Measurements from ENCODE around the gene VCAM1. TPM values are rescaled to one million over a fixed set of nuclear protein-coding genes. Genes with fewer than 3 reads are reported as not detected.
"Not testable (repeated sequence)": the region's sequence is repeated elsewhere in the genome, so short reads cannot be mapped to it uniquely, and the experiment has no call there.

VCAM1 gene
- total RNA-seq, 3 donors from 2014 or later (not counting 1 experiment from before 2014, with no cell fraction given), result 0.12 to 0.15 TPM; not detected in 1

DNA sequence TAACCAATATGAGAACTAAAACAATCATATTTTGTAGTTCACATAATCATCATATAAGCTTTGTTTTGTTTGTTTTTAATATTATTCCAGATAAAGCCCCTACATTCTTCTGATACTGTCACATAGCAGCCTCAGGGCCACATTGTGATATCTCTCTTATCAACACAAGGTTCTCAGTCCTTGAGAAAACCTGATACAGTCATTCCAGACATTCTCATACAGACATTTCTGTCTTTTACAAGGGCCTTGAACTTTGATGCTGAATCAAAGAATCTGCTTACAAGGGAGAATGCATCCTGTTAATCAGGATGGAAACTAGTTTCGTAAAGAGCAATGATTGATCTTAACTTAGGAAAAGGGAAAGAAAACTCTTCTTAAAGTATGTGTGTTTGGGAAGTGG lies 12.7 kb upstream of the VCAM1 start:
- intact Hi-C loops (cut with micrococcal nuclease), result no loop called here
- peaks cover 11 to 58% of the 10 kb centered on the region in 2 donors for H3K27me3 Mint-ChIP-seq (ENCODE audit: low read depth in 2 of 2)

GRCh38 chr1:100708476-100709062 lies 11.0 kb upstream of the VCAM1 start:
- H3K4me1 Mint-ChIP-seq, result peaks cover 28 to 30% of the 10 kb centered on the region in 2 donors
- WGBS (ENCODE audit: insufficient coverage), result 30% methylated on average over 2 of the region's 2 CpGs
- H3K27me3 ChIP-seq (ENCODE audit: control insufficient read depth, insufficient read depth, low read length), result peaks cover 2% of the 10 kb centered on the region
- no peak overlapping the region for H3K27ac Mint-ChIP-seq
- no peaks in the 10 kb centered on the region for H3K36me3 Mint-ChIP-seq
- peaks cover 7 to 53% of the 10 kb centered on the region in 2 donors for H3K27me3 Mint-ChIP-seq (ENCODE audit: low read depth in 2 of 2)
- no peak overlapping the region for H3K4me3 ChIP-seq (ENCODE audit: low read length)
- DNase-seq (no peak), ATAC-seq (no peak)
- H3K36me3 ChIP-seq (ENCODE audit: control insufficient read depth, insufficient read depth, low read length), result no peaks in the 10 kb centered on the region
- no peak overlapping the region for H3K4me3 Mint-ChIP-seq
- H3K9me3 Mint-ChIP-seq, result no peaks in the 10 kb centered on the region
- no peak for TF ChIP-seq CTCF (IDR thresholded peaks at IDR 0.05)
- intact Hi-C loops (cut with micrococcal nuclease), result no loop called here
- no peaks in the 10 kb centered on the region for H3K9me3 ChIP-seq (ENCODE audit: control insufficient read depth, insufficient read depth, low read length)
- H3K27ac ChIP-seq (ENCODE audit: low read length), result no peak overlapping the region
- peaks cover 18% of the 10 kb centered on the region for H3K4me1 ChIP-seq (ENCODE audit: control insufficient read depth, insufficient read depth, low read length)

More for the DNA sequence above, 12.7 kb upstream of the VCAM1 start:
- peaks cover 2% of the 10 kb centered on the region for H3K27me3 ChIP-seq (ENCODE audit: control insufficient read depth, insufficient read depth, low read length)
- H3K4me3 Mint-ChIP-seq, result no peak overlapping the region
- H3K27ac Mint-ChIP-seq, result no peak overlapping the region
- TF ChIP-seq CTCF (IDR thresholded peaks at IDR 0.05), result no peak
- ATAC-seq (no peak), DNase-seq (no peak)
- no peaks in the 10 kb centered on the region for H3K36me3 Mint-ChIP-seq
- no peaks in the 10 kb centered on the region for H3K36me3 ChIP-seq (ENCODE audit: control insufficient read depth, insufficient read depth, low read length)
- no peak overlapping the region for H3K4me3 ChIP-seq (ENCODE audit: low read length)
- H3K4me1 Mint-ChIP-seq, result peaks cover 11 to 12% of the 10 kb centered on the region in 2 donors
- 100% methylated on average over 1 of the region's 1 CpG for WGBS (ENCODE audit: insufficient coverage)
- no peaks in the 10 kb centered on the region for H3K9me3 ChIP-seq (ENCODE audit: control insufficient read depth, insufficient read depth, low read length)
- H3K9me3 Mint-ChIP-seq, result no peaks in the 10 kb centered on the region
- H3K27ac ChIP-seq (ENCODE audit: low read length), result no peak overlapping the region
- H3K4me1 ChIP-seq (ENCODE audit: control insufficient read depth, insufficient read depth, low read length), result peaks cover 4% of the 10 kb centered on the region

DNA sequence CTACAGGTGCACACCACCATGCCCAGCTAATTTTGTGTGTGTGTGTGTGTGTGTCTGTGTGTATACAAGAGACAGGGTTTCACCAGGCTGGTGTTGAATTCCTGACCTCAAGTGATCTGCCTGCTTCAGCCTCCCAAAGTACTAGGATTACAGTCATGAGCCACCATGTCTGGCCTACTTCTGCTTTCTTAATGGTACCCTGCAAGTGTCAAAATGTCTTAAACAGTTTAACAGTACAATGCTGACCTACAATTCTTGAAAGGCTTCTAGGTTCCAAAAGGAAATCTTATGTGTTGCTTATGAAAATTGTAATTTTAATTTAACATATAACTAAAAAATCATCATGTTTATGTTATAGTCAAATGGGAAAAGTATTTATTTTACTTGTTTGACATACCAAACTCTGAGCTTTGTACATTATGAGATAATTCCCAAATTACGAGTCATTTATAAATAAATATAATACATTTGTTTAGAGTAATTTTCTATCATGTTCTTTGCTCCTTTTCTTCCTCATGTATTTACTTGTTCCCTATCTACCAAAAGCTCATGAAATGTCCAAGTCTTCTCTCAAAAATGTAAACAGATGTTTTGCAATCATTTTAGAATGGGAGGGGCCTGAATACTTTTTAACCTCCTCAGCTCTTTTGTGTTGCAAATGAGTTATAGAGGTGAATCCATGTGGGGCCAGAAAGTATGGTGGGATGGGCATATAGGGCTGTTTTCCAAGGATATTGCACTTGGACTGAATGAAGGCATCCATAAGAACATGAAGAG lies 8.4 kb upstream of the VCAM1 start:
- no CpG with 5 or more reads among the region's 1 CpG for WGBS (ENCODE audit: insufficient coverage)
- Mint-ChIP-seq H3K27ac (peak overlapping the region in 1 of 2 donors; percentile 96), H3K9me3 (no peaks in the 10 kb centered on the region), H3K27me3 (ENCODE audit: low read depth in 2 of 2) (peaks cover 3 to 35% of the 10 kb centered on the region in 2 donors), H3K4me3 (no peak overlapping the region), H3K4me1 (peaks cover 46 to 49% of the 10 kb centered on the region in 2 donors), H3K36me3 (no peaks in the 10 kb centered on the region)
- no peak for TF ChIP-seq CTCF (IDR thresholded peaks at IDR 0.05)
- ATAC-seq (no peak), DNase-seq (no peak)
- H3K27me3 ChIP-seq (ENCODE audit: control insufficient read depth, insufficient read depth, low read length), result peaks cover 2% of the 10 kb centered on the region
- no peak overlapping the region for H3K27ac ChIP-seq (ENCODE audit: low read length)
- H3K9me3 ChIP-seq (ENCODE audit: control insufficient read depth, insufficient read depth, low read length), result no peaks in the 10 kb centered on the region
- intact Hi-C loops (cut with micrococcal nuclease), result loop anchor here (5.0 to 10.0 kb wide), 5 partner anchors 126 to 686 kb away; partner anchors contain the start of gene S1PR1
- peaks cover 22% of the 10 kb centered on the region for H3K4me1 ChIP-seq (ENCODE audit: control insufficient read depth, insufficient read depth, low read length)
- H3K36me3 ChIP-seq (ENCODE audit: control insufficient read depth, insufficient read depth, low read length), result no peaks in the 10 kb centered on the region
- H3K4me3 ChIP-seq (ENCODE audit: low read length), result no peak overlapping the region

DNA sequence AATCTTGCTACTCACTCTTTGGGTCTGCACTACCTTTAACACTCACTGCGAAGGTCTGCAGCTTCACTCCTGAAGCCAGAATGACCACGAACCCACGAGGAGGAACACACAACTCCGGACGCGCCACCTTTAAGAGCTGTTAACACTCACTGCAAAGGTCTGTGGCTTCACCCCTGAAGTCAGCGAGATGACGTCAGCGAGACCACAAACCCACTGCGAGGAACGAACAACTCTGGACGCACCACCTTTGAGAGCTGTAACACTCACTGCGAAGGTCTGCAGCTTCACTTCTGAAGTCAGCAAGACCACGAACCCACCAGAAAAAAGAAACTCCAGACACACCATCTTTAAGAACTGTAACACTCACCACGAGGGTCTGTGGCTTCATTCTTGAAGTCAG lies 6.5 kb upstream of the VCAM1 start:
- Mint-ChIP-seq H3K27me3 (ENCODE audit: low read depth in 2 of 2) (peaks cover 3 to 20% of the 10 kb centered on the region in 2 donors), H3K4me3 (peak overlapping the region; percentile 84), H3K27ac (peak overlapping the region; percentile 88 to 96), H3K4me1 (peaks cover 46 to 49% of the 10 kb centered on the region in 2 donors)
- H3K9me3 ChIP-seq (ENCODE audit: control insufficient read depth, insufficient read depth, low read length); H3K4me3 ChIP-seq (ENCODE audit: low read length); H3K27me3 ChIP-seq (ENCODE audit: control insufficient read depth, insufficient read depth, low read length); H3K9me3 Mint-ChIP-seq; H3K36me3 Mint-ChIP-seq; H3K36me3 ChIP-seq (ENCODE audit: control insufficient read depth, insufficient read depth, low read length): not testable (repeated sequence)
- Histone ChIP-seq H3K4me1 (ENCODE audit: control insufficient read depth, insufficient read depth, low read length) (peaks cover 22% of the 10 kb centered on the region), H3K27ac (ENCODE audit: low read length) (peak overlapping the region; percentile 61)
- peak; percentile 85 to 86 for DNase-seq
- WGBS (ENCODE audit: insufficient coverage), result 24% methylated on average over 15 of the region's 15 CpGs
- intact Hi-C loops (cut with micrococcal nuclease), result loop anchor here (2.0 to 10.0 kb wide), 7 partner anchors 128 to 688 kb away; partner anchors contain the start of gene S1PR1
- ATAC-seq, result peak; percentile 80 to 93 (median 90)

Measured in natural killer cell (primary cell).